ENCODE results near the gene ARHGAP22.

DNA sequence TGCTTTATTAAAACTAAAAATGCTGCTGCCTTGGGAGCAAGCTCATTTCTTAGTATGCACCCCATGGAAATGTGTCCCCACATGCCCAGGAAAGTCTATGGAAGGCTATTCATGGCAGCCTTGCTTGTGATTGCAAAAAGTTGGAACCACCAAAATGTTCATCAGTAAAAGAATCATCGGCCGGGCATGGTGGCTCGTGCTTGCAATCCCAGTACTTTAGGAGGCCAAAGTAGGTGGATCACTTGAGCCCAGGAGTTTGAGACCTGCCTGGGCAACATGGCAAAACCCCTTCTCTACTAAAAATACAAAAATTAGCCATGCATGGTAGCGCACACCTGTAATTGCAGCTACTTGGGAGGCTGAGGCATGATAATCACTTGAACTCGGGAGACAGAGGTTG lies 79.8 kb downstream of the ARHGAP22 start:
- TF ChIP-seq, protein P1, sequence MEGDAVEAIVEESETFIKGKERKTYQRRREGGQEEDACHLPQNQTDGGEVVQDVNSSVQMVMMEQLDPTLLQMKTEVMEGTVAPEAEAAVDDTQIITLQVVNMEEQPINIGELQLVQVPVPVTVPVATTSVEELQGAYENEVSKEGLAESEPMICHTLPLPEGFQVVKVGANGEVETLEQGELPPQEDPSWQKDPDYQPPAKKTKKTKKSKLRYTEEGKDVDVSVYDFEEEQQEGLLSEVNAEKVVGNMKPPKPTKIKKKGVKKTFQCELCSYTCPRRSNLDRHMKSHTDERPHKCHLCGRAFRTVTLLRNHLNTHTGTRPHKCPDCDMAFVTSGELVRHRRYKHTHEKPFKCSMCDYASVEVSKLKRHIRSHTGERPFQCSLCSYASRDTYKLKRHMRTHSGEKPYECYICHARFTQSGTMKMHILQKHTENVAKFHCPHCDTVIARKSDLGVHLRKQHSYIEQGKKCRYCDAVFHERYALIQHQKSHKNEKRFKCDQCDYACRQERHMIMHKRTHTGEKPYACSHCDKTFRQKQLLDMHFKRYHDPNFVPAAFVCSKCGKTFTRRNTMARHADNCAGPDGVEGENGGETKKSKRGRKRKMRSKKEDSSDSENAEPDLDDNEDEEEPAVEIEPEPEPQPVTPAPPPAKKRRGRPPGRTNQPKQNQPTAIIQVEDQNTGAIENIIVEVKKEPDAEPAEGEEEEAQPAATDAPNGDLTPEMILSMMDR (IDR thresholded peaks at IDR 0.05; ENCODE audit: insufficient read depth, low read depth, low read length), result no peak
- no peak for TF ChIP-seq EZH2 (IDR thresholded peaks at IDR 0.05; ENCODE audit: insufficient read depth, low read length)

Data from astrocyte (in vitro differentiated cells and primary cell).